GM19452 (cell line): ENCODE measurements around the gene SLC66A1.

Experiments
- ATAC-seq: cut with Tn5 transposase; IDR thresholded peaks from one replicate; pipeline ENCODE4 v1.9.1; 2021; ENCODE audit not compliant: unreplicated experiment

Gene SLC66A1

GRCh38 chr1:19360432-19360831, 48.3 kb downstream of the SLC66A1 start:
- no peak for ATAC-seq

- no peak for ATAC-seq
Measured at GRCh38 chr1:19360843-19361610, 48.9 kb downstream of the SLC66A1 start.

- no peak for ATAC-seq
Measured at GRCh38 chr1:19361611-19362147, 49.6 kb downstream of the SLC66A1 start.

- ATAC-seq = no peak
Measured at GRCh38 chr1:19363536-19364152, 51.5 kb downstream of the SLC66A1 start.

- no peak for ATAC-seq
Measured at GRCh38 chr1:19365721-19366120, 53.6 kb downstream of the SLC66A1 start.

GRCh38 chr1:19366599-19367536, 54.7 kb downstream of the SLC66A1 start:
- no peak for ATAC-seq

GRCh38 chr1:19367584-19368041, 55.5 kb downstream of the SLC66A1 start:
- ATAC-seq = no peak

GRCh38 chr1:19368050-19368449, 55.9 kb downstream of the SLC66A1 start:
- no peak for ATAC-seq

GRCh38 chr1:19368964-19369363, 56.8 kb downstream of the SLC66A1 start:
- ATAC-seq = no peak

- no peak for ATAC-seq
Measured at GRCh38 chr1:19369396-19370090, 57.4 kb downstream of the SLC66A1 start.

- ATAC-seq = no peak
Measured at GRCh38 chr1:19370453-19371170, 58.5 kb downstream of the SLC66A1 start.

GRCh38 chr1:19371226-19372135, 59.4 kb downstream of the SLC66A1 start:
- ATAC-seq = no peak

- no peak for ATAC-seq
Measured at GRCh38 chr1:19372136-19372514, 60.0 kb downstream of the SLC66A1 start.

GRCh38 chr1:19372602-19373001, 60.5 kb downstream of the SLC66A1 start:
- ATAC-seq = no peak

- no peak for ATAC-seq
Measured at GRCh38 chr1:19373211-19374082, 61.3 kb downstream of the SLC66A1 start.

- ATAC-seq = no peak
Measured at GRCh38 chr1:19374083-19374801, 62.1 kb downstream of the SLC66A1 start.

GRCh38 chr1:19374926-19375325, 62.8 kb downstream of the SLC66A1 start:
- ATAC-seq = no peak
